Non-pigmented ciliary epithelial cell (primary cell): ENCODE results near the gene PPARGC1A.

ENCODE experiments used
- DNase-seq: peaks from one replicate; pipeline ENCODE4 v3.0.0-alpha.2; 2010; ENCODE audit warnings: low read depth

Gene PPARGC1A, protein sequence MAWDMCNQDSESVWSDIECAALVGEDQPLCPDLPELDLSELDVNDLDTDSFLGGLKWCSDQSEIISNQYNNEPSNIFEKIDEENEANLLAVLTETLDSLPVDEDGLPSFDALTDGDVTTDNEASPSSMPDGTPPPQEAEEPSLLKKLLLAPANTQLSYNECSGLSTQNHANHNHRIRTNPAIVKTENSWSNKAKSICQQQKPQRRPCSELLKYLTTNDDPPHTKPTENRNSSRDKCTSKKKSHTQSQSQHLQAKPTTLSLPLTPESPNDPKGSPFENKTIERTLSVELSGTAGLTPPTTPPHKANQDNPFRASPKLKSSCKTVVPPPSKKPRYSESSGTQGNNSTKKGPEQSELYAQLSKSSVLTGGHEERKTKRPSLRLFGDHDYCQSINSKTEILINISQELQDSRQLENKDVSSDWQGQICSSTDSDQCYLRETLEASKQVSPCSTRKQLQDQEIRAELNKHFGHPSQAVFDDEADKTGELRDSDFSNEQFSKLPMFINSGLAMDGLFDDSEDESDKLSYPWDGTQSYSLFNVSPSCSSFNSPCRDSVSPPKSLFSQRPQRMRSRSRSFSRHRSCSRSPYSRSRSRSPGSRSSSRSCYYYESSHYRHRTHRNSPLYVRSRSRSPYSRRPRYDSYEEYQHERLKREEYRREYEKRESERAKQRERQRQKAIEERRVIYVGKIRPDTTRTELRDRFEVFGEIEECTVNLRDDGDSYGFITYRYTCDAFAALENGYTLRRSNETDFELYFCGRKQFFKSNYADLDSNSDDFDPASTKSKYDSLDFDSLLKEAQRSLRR

GRCh38 chr4:23889814-23890341 is at the start of gene PPARGC1A:
Gene PPARGC1A, minus strand, starts transcription at chr4:23890047. Its CDS starts 90 bp downstream, at chr4:23889957.
- DNase-seq, result no peak

DNA sequence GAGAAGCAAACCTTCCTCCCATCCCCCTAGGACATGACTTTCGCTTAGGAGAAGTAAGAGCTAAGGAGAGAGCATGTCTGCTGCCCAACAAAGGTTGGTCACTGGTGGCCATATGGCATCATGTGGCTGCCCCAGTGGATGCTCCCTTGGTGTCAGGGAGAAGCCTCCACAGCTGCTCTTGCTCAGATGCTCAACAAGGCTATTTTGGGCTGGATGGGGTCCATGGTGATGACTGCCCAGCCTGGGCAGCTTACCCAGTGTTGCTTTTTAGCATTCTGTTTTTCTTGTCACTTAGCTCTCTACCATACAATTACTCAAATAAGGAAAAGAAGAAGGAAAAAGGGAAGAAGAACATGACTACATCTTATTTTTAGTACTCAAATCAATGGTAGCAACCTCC is 48.9 kb upstream of the PPARGC1A start:
- DNase-seq, result no peak

GRCh38 chr4:23937173-23937572 is 47.3 kb upstream of the PPARGC1A start:
- DNase-seq, result no peak

DNA sequence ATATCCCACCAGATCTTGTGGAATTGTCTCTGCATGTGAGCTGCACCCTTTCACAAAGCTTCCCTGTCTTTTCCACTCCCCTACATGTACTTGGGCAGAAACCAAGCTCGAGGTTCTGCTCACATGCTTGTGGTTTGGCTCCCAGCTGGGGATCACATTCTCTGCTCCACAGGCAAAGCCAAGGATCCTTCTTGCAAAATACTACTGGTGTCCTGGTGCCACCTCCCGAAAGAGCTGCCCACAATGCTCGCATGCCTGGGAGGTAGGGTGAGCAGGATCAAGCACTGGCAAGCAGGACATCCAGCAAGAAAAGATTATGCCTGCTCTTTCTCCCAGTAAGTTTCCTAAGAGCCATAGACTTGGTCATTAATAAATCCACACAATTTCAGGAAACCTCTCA is 45.1 kb upstream of the PPARGC1A start:
- peak; percentile 65 for DNase-seq

DNA sequence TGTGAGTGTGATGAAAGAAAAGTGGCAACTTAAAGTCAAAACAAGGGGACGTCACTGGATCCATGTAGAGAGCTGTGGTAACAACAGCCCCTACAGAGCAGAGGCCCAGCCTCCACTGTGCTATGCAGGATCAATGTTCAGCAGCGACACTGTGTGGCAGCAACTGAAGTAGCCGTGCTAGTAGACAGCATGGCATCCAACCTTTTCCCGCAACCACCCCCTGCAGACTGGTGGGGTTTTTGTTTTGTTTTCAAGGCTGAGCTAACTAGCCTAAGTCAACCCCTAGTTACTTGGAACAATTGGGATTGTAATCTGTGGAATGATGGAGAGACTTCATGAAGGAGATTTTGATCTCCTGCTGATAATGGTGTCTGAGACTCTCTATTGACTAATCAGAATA is 44.4 kb upstream of the PPARGC1A start:
- DNase-seq, result no peak

DNA sequence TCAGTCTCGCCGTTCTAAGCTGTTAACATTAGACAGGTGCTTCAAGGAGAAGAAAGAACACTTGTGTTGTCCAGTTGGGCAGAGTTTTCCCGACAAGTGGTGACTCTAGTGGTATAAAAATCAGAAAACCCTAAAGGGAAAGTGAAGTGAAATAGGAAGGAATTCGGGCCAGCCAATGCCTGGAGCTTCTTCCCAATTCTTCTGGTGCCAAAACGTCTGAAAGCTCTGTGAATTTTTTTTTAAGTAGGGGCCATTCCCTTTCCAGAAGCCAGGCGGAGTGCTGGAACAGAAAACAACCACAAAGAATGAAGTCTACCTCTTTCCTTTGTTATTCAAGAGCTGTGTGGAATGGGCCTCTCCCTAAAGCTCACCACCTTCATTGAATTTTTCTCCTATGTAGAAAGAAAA is 43.1 kb upstream of the PPARGC1A start:
- DNase-seq, result no peak

- DNase-seq, result no peak
Measured at GRCh38 chr4:23932186-23932585, 42.3 kb upstream of the PPARGC1A start.

DNA sequence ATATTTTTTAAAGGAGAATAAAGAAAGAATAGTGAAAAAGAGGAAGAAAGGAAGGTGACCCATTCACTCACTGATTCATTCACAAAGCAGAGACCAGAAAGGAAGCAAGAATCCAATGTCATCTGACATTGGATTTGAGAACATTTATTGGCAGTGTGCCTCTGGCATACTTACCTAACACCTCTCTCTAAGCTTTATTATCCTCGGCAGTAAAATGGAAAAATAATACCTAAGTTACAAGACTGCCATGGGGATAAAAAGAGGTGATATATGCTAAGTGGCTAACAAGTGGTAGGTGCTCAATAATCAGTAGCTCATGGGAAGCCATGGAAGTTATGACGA is 41.6 kb upstream of the PPARGC1A start:
- DNase-seq, result no peak

- DNase-seq, result no peak
Measured at GRCh38 chr4:23930750-23931488, 41.1 kb upstream of the PPARGC1A start.

- DNase-seq, result no peak
Measured at GRCh38 chr4:23929248-23929647, 39.4 kb upstream of the PPARGC1A start.

DNA sequence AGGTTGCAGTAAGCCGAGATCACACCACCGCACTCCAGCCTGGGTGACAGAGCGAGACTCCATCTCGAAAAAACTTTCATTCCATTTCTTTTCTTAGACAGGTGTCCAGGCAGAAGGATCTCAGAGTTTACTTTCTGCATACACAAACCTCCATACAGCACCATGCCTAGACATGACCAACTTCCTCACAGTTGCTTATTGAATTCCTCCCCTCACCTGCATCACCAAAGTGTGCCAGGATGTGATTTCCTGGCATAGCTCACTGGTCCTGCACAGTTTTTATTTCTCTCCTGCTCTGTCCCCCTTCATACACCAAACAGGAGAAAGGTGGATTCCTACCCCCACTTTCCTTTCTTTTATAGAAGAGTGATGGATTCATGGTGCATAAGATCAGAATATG is 34.7 kb upstream of the PPARGC1A start:
- no peak for DNase-seq

GRCh38 chr4:23923840-23924239 is 34.0 kb upstream of the PPARGC1A start:
- DNase-seq, result no peak

DNA sequence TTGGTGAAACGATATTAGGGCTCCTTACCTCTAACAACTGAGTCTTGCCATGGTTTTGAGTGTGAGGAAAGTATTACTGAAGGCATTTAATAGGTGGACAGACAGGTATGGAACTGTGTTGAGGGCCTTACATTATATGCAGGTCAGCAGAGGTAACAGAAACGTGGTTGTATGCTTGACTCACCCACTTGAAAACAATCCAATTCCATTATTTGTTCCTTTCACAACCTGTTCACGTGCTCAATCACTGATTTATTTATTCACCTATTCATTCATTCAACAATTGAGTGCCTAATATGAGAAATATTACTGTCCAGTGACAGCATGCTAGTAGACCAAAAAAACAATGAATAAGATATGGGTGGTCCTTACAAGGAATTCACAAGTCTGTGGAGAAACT is 33.3 kb upstream of the PPARGC1A start:
- DNase-seq, result no peak

- no peak for DNase-seq
Measured at GRCh38 chr4:23922541-23923111, 32.8 kb upstream of the PPARGC1A start.

DNA sequence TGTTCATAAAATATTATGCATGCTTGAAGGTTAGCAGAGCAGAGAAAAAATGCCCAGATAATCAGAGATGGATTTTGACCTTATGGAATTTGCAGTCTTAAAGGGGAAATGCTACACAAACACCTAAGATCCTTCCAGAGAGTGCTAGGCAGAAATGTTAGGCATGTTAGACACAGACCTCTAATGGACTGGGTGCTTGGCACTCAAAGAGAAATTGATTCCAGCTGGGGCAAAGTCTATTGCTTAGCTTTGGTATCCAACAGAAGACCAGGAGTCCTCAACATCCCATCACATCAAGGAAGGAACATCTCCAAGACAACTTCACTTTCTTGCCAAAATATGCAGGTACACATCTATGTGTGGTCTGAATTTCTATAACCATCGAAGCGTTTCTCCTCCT is 32.2 kb upstream of the PPARGC1A start:
- DNase-seq, result no peak

DNA sequence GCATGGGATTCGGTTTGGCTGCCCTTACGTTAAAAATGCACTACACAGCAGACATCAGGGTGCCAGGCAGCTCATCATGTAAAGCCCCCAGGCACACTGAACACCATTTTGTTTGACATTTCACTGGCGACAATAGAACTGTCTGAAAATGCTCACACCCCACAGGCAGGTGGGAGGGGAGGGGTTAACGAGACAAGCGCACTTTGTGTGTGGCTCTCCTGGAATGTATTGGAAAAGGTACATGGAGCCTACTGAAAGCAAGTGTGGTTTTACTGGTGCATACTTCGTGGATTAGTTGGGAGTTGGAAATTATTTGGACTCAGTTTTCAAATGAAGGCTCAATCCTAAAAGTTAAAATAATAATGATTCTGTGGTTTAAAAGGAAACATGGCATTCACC is 31.6 kb upstream of the PPARGC1A start:
- no peak for DNase-seq

DNA sequence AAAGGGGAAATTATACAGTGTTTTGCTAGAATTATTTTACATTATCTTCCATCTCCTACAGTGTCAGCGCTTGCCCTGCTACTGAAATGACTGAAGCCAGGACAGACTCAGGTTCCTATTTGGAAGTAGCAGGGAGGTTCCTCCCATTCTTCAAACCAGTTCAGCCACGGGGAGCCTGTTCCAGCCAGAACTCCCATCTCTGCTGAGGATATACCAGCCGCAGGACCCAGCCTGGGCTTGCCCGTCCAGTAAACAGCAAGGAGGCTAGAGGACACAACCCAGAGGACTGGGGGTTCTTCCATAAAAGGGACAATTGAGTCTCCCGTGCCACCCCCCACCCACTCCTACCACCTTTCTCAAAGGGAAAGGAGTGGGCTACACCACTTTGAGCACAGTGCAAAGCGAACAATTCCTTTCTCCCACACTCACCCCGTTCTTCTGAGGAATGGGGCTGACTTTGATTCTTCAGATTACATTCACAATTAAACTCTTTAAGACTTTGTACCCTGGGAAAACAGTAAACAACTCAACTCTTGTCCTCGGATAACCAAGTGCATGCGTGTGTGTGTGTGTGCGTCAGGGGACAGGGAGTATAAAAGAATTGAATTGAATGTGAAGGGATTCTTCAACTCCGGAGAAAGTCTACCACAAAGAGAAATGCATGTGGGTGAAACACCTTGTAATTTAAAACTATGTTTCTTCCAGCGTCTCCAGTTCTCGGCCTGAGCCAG is 31.0 kb upstream of the PPARGC1A start:
- DNase-seq, result no peak

DNA sequence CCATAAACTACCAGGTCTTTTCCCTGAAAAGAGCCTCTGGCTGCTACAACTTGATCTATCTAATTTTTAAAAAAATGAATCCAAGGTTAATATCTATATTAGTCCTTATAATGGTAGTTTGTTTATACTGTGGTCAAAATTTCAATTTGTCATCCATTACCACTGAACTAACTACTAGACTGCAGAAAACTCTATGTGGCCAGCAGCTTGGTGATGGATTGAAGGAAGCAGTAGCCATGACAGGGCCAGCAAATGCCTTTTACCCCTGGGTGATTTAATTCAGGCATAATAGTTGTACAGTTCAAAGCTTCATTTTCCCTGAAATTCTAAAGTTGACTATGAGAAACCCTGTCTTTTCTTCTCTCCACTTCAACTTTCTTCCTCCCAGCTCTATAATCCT is 30.4 kb upstream of the PPARGC1A start:
- no peak for DNase-seq

DNA sequence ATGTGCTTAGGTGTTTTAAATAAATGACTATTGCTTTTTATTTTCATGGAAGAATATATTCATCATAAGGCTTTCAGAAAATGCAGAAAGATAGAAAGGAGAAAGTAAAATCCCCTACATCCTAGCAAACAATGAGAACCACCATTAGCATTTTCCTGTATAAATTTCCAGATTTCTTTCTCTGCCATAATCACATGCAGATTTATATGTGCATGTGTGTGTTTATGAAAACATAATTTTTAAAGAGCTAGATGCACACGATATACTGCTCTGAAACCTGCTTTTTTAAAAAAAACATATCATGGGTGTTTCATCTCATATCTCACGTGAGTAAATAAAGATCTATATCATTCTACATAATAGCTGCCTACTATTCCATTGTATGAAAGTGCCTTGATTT is 26.4 kb upstream of the PPARGC1A start:
- DNase-seq, result no peak

GRCh38 chr4:23915459-23916132 is 25.7 kb upstream of the PPARGC1A start:
- DNase-seq, result no peak
